ENCODE results near the gene C2CD4D.

- TF ChIP-seq CTCF (IDR thresholded peaks at IDR 0.05): no peak
- TF ChIP-seq POLR2A (IDR thresholded peaks at IDR 0.05): no peak
Measured at GRCh38 chr1:151817353-151817730, 22.3 kb downstream of the C2CD4D start.

Data from uterus (tissue), 2 donors.